NK-92 (cell line): Measurements from ENCODE around the gene PTPN4.

ENCODE experiments used
- DNase-seq: peaks from one replicate; lab custom pipeline; 2025; ENCODE audit not compliant: unreplicated experiment; lab: John Stamatoyannopoulos, UW

The PTPN4 gene

DNA sequence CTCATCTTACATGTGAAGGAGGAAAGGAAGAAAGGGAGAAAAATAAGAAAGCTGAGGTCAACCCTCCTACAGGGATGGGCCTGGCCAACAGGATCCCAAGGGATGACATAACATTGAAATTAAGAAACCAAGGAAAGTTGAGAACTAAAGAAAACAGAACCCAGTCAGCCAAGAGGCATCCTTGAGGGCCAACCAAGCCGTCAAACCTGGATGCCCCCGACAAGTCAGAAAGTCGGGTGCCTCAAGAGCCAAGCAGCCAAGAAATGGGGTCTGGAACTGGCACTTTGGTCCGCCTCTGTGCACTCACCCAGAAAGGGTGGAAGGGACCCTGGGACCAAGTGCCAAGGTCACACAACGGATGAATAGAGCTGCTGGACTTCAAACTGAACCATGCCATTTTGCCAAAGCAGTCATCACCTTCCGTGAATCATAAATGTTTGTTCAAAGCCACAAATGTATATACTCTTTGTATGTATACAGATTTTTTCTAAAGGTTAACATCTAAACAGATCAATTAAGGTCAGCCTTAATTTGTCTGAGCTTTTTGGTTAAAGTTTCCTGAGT is 27.0 kb upstream of the PTPN4 start:
- no peak for DNase-seq

DNA sequence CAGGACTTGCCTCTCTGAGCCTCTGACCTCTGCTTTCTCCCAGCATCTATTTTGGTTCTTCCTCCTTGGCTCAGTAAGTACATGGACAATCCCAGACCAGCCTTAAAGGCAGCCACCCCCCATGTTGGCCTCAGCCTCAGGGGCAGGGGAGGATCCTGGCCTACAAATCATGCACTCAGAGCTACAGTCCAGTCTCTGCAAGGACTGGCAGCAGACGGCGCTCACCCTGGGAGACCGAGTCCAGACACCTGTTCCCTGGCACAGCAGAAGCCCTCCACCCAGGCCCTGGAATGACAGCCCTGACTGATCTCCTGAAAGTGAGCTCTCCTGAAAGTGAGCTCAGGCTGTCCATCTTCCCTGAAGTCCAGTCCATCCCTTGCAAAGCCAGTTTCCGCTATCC is 25.7 kb upstream of the PTPN4 start:
- DNase-seq: no peak

DNA sequence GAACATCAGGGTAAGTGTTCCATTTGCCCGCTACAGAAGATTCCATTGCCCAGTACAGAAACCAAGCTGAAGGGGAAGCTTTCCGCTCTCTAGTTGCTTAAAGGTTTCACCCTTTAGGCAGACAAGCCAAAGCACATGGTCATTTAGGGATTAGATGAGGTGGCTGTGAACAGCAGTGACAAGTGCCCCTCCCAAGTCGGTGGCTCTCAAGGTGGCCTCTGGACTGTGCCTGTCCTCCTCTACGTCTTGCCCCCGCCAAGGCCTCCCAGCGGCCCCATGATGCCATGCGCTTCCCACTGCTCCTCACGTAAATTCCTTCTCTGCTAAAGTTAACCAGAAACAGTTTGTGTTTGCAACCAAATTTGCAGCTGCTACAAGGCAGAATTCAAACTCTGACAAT is 24.2 kb upstream of the PTPN4 start:
- no peak for DNase-seq

DNA sequence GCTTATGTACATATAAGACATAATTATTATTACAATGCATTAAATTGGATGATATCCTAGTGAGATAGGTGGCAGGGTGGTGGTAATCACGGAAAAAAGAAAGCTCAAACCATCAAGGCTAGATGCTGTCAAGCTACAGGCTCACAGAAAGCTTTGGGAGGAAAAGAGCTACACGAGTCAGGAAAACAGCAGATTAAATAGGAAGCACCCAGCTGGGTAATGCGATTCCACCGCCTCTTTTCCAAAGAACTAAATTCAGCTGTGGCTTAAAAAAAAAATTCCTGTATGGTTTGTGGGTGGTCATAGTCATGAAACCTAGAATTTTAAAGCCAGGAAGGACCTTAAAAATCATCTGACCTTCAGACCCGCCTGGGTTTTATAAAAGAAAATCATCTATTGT is 23.7 kb upstream of the PTPN4 start:
- no peak for DNase-seq

DNA sequence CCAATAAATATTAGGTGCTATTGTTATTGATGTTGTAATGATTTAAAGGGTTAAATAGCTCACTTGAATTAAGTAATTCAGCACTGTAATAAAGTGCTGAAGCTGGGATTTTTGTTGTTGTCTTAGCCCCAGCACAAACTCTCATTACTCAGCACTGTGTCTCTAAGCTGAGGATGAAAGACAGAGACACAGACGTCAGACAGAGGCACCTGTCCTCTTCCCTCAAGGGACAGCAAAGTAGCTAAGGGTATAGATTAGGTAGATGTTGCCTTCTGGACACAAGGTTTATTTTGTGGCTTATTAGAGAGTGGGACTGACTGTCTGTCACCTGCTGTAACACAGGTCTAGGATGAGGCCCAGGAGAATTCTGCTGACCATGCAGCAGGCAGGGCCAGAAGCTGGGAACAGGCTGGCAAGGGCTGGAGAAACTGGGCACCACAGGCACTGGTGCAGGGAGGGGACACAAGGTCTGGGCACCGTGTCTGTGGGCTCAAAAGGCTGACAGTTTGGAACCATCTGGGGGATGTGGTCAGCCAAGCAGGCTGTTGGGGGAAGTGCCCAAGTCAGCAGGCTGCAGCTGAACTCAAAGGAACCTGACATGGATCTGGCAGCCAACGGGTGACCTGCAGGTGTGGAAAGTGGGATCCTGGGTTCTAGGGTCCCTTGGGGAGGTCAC is 20.0 kb upstream of the PTPN4 start:
- no peak for DNase-seq

DNA sequence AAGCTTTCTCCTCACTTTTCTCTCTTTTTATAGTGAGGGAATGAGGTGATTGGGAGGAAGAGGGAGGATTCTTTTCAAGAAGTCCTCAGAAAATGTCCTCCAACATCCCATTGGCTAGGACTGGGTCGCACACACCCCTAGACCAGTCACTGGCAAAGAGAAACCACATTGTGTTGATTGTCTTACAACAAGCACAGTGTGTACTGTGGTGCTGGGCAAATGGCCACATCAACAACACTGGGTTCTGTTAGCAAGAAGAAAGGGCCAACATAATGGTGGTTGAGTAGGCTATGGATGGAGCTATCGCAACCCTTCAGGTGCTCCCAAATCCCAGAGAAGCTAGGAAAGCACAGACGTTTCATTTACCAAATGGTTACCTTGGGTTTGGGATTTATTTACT is 18.7 kb upstream of the PTPN4 start:
- no peak for DNase-seq

DNA sequence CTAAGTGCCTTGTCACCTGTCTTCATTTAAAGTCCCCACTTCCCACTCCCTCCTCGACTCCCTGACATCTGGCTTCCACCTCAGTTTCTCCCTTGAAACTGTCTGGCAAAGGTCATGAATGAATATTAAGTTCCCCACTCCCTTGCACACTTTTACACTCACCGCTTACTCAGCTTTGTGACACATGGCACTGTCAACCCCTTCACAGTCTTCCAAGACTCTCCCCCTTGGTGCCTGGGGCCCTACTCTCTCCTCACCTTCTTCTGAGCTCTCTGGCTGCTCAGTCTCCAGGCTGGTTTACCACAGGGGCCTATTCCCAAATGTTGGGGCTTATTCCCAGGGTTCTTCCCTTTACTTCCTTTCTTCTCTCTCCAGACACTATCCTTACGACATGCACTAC is 17.9 kb upstream of the PTPN4 start:
- DNase-seq: no peak

DNA sequence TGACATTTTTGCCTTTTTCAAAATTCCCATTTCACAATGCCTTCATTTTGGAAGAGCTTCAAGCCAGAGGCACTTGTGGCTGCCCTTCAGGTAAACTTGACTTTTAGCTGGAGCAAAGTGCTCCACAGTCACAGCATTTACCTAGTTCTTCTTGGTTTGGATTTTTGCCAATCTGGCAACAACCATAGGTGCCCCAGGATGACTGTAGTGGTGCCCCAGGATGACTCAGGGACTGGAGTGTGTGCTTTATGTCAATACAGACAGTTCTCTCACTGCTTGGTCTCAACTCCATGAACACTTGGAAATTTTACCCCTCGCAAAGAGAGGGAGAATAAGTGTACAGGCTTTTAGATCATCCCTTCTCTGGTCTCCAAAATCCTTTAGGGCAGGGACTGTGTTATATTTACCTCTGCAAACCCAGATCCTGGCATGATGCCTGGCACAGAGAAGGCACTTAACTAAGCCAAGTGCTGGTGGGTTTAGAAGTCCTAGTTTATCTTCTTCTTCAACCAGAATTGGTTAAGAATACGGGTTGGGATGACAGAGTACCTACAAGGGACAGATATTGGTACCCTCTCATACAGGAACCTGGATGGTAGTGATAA is 15.3 kb upstream of the PTPN4 start:
- no peak for DNase-seq

DNA sequence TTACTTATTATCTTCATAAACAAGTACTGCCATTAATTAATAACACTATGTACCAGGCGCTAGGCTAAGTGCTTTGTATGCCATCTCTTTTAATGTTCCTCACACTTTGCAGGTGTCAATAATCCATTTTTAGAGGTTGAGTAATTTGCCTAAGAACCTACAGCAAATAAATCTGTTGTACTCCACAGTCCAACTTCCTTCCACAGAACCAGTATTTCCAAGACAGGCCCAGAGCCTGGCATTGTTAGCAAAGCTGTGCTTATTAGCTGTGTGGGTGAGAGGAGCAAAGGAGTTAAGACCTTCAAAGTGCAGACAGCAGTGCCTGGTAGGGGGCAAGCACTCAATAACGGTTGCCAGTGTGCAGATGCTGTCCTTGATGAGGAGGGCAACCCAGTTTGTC is 14.2 kb upstream of the PTPN4 start:
- no peak for DNase-seq

DNA sequence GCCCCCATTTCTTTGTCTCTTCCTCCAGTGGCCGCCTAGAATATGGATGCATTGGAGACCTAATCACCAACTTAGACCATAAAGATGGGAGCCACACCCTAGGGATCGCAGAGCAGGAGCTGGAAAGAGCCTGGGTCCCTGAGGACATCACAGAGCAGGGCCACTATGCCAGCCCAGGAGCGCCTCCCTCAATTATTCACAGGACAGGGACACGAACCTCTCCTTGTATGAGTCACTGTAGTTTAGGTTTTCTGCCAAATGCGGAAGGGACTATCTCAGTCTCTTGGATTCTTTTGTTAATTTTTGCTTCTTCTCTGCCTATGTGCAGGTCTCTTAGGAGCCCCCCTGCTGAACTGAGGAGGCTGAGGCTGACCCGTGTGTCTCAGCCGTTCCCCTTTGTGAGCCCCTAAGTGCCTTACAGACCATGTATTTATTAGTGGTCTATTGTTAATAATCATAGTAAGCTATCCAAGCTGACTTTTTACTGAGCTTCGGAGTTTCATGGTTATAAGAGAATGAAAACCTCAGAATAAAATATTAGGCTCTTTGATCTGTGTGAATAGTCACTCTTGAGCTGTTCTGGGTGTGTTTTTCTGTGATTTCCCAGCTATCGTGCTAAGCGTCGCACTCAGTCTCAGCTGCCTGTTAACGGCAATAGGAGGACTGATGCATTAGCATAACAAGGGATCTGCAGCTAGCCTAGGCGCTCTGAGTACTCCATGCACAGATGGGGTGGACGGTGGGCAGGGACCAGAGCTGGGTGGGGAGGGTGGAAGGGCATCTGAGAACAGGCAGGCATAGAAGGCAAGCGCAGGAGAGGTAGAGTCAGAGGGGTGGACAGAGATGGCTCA is 12.7 kb upstream of the PTPN4 start:
- DNase-seq: no peak

DNA sequence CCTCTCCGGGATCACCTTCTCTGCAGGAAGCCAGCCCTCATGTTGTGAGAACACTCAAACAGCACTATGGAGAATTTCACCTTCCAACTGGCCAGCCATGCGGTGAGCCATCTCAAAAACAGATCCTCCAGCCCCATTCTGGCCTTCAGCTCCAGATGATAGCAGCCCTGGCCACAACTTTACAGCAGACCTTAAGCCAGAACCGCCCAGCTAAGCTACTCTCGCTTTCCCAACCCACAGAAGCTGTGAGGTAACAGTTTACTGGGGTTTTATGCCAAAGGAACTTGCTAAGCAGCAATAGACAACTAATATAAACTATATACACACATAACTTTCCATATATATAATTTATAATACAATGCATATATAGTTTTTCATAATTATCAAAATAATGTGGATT is 11.6 kb upstream of the PTPN4 start:
- no peak for DNase-seq

DNA sequence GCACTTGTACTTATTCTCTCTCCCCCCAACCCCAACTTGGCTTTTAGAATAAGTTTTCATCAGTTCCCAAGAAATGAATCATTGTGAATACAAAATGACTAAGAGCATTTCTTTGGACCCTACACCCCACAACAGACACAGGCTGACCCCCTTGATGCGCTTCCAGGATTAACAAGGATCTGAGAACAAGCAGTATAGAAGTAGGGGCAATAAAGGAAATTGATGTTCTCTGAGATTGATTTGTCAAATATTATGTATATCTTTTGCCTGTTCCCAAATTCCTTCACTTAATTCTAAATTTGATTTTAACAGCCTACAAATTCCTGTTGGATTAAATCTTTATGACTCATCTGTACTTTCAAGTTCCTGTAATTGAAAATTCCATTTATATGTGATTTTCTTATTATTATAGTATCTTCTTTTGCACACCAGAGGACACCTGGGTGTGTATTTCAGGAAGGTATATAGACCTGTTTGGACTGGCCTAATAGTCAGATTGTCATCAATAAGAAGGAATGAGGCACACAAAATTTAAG is 10.2 kb upstream of the PTPN4 start:
- no peak for DNase-seq

DNA sequence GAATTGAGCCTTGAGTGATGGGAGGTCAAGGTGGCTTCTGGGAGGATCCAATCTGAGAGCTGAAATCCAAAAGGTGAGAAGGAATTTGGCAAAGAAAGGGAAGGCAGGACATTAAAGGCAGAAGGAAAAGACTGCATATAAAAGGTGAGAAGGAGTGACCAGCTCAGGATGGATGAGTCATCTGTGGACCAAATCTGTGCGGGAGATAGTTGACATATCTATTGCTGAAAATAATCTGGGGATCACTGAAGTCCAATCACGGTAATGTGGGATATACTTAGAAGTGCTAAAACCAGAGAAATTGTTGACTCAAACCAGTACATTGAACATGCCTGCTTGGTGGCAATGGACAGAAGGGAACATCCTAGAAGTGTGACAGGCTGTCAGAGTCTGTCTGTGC is 8.0 kb upstream of the PTPN4 start:
- no peak for DNase-seq

DNA sequence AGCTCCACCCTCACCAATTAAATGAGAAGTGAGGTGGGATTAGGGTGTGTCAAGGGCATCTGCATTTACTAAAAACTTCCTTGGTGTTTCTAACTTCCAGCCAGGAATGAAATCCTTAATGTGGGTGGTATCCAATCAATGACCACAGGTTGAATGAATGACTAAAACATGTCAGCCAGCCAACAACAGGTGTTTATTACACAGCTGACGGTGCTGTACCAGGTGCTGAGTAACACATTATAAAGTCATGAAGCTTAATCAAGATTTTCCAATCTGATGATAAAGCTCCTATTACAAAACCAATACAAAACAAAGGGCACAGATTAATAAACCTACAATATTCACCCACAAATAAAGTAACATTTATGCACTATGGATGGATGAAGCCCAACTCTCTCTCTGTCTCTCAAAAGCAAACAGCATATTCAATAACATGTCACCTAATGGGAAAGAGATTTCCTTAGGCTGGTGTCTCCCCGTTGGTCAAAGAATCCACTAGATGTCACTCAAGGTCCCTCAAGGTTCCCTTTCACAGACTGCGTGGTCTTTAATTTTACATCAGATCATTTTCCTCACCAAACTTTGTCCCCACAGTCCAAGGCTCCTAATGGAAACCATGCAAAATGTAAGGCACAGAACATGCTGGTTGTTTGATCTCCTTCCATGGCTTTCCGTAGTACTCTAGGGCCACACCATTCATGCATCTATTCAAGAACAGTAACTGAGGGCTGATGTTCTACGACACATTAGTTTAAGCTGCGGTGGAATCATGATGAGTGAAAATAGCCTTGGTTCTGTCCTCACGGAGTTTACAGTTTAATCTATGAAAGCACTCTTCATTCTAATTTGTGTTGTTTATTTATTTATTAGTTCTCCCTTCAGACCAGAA is 6.4 kb upstream of the PTPN4 start:
- no peak for DNase-seq

DNA sequence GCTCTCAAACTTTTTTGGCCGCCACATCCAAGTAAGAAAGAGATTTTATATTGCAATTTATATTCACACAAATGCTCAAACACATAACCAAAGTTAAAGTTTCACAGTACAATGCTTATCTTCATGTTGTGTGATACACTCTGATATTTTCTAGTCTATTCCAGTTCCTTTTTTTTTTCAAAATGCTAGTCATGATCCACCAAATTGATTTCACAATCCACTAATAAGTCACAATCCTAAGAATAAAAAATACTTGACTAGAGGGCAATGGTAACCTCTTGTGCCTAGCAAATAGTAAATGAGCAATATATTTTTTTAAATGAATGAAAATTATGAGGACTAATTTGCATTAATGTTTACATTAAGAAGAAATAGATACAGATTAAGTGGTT is 5.8 kb upstream of the PTPN4 start:
- no peak for DNase-seq

DNA sequence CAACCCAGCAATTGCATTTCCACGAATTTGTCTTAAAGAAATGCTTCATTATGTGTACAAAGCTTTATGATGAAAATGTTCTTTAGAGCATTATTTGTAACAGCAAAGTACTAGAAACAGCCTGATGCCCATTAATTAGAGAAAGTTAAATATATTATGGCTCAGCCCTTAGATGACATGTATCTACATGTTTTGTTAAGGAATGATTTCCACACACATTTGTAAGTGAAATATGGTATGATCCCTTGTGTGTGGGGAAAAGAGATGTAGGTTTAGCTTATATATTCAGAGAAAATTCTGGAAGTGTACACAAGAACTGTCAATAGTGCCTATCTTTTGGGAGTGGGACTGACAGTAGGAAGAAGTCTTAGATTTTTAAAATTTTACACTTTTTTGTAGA is 3.8 kb upstream of the PTPN4 start:
- DNase-seq: no peak

DNA sequence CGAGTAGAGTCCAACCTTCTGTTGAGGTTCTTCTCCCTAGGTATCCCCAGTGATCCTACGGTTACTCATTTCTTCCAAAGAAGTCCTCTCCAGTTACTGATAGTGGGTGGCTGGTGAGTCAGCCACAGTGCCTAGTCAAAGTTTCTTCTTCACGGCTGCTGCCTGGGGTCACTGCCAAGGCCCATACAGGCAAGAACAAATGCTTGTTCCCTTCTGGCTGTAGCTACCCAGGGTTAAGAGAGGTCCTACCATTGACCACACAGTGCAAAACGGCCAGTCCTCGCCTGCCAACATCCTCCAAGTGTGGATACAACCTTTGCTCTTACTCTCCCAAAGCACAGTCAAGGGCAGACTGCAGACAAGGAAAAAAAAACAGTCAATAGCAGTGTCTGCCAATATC is 2.9 kb upstream of the PTPN4 start:
- no peak for DNase-seq

DNA sequence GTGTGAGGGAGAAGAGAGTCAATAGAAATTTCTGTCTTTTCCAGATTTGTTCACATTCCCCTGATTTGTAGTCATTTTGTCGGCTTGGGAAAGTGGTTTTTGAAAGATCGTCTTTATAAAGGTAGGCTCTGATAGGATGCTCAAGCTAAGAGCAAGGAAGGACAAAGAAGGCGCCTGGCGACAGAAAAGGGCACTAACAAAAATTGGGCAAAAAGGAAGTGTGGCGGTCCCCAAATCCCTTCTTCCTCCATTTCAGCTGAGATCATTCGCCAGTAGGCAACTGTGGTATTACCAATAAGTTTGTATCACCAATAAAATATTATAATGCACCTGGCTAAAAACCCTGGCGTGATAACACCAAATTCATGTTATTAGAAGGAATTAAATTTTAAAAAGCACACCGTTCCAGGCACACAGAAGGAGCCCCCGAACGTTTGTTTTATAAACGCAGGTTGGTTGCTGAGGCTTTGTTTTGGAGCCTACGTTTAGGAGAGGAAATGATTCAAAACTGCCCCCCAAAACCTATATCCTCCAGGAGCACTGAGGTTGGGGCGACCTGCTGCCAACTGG is 756 bp upstream of the PTPN4 start:
- no peak for DNase-seq

DNA sequence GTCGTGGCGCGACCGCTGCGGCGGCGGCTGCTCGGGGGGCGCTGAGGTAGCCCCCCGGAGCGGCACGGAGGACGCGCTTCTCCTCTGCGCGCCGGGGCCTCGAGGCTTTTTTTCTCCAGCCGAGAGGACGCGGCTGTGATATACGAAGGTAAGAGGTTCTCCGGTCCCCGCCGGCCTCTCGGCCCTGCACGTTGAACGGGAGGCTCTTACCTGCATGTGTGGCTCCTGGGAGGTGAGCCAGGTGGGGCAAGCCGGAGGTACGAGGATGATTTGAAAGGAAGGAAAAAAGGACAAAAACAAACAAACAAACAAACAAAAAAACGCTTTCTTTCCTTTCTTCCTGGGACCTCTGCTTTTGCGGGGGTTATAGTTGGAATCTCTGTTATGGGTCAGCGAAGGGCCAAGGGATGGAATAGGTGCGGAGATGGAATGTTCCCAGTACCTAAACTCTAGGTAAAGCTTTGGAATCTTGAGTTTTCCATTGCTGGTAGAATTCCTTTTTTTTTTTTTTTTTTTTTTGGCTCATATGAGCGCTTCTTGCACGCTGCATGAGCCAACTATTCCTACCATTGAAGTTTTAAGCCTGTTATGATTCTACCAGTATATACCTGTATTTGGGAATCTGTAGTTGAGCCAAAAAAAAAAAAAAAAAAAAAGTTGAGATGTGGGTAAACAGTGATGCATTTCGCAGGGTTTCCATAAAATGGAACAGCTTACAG is 674 bp downstream of the PTPN4 start:
- no peak for DNase-seq

DNA sequence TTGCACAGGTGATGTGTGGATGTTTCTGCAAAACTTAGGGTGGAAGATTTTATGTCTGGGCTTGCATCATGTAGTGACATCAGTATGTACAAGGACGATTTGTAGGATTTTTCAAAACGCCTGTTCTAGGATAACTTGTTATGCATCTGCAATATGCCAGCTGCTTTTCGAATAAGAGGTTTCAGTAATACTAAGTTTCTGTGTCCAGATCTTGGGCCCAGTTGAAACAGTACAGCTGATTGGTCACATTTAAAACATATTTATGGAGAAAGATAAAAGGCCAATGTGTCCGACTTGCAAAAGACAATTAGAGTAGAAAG is 1.2 kb downstream of the PTPN4 start:
- DNase-seq: no peak
